ENCODE results near the gene RUSC1.
A peak's percentile ranks its signal among the peaks of the same experiment; 100 is the strongest.

RUSC1 gene

GRCh38 chr1:155334962-155335361 is 14.3 kb downstream of the RUSC1 start:
- DNase-seq (ENCODE audit: low read depth, low spot score): no peak
- H3K9me3 ChIP-seq (ENCODE audit: low read depth, low read length): no peaks in the 10 kb centered on the region
- TF ChIP-seq POLR2AphosphoS5 (IDR thresholded peaks at IDR 0.05; ENCODE audit: borderline replicate concordance, low read depth, low read length) (no peak), FOXP2 (optimal IDR thresholded peaks at IDR 0.05; ENCODE audit: control extremely low read depth, extremely low read length, insufficient read depth) (no peak), EZH2 (IDR thresholded peaks at IDR 0.05) (no peak)
- H3K27ac ChIP-seq: no peak overlapping the region
- no peak overlapping the region for H3K9ac ChIP-seq (ENCODE audit: insufficient read length)
- no peak overlapping the region for H3K4me3 ChIP-seq
- peaks cover 69% of the 10 kb centered on the region for H3K36me3 ChIP-seq (ENCODE audit: insufficient read depth, low read length)

GRCh38 chr1:155339515-155340097 is 18.9 kb downstream of the RUSC1 start:
- H3K4me3 ChIP-seq: no peak overlapping the region
- TF ChIP-seq POLR2AphosphoS5 (IDR thresholded peaks at IDR 0.05; ENCODE audit: borderline replicate concordance, low read depth, low read length) (no peak), FOXP2 (optimal IDR thresholded peaks at IDR 0.05; ENCODE audit: control extremely low read depth, extremely low read length, insufficient read depth) (no peak), EZH2 (IDR thresholded peaks at IDR 0.05) (no peak)
- H3K9me3 ChIP-seq (ENCODE audit: low read depth, low read length): no peaks in the 10 kb centered on the region
- DNase-seq (ENCODE audit: low read depth, low spot score): no peak
- H3K27ac ChIP-seq: no peak overlapping the region
- H3K9ac ChIP-seq (ENCODE audit: insufficient read length): no peak overlapping the region
- H3K36me3 ChIP-seq (ENCODE audit: insufficient read depth, low read length): peaks cover 81% of the 10 kb centered on the region

- H3K9me3 ChIP-seq (ENCODE audit: low read depth, low read length): no peaks in the 10 kb centered on the region
- TF ChIP-seq EZH2 (IDR thresholded peaks at IDR 0.05) (no peak), POLR2AphosphoS5 (IDR thresholded peaks at IDR 0.05; ENCODE audit: borderline replicate concordance, low read depth, low read length) (no peak), FOXP2 (optimal IDR thresholded peaks at IDR 0.05; ENCODE audit: control extremely low read depth, extremely low read length, insufficient read depth) (no peak)
- DNase-seq (ENCODE audit: low read depth, low spot score): no peak
- no peak overlapping the region for H3K27ac ChIP-seq
- H3K9ac ChIP-seq (ENCODE audit: insufficient read length): no peak overlapping the region
- H3K36me3 ChIP-seq (ENCODE audit: insufficient read depth, low read length): peaks cover 75% of the 10 kb centered on the region
- H3K4me3 ChIP-seq: no peak overlapping the region
Observed at GRCh38 chr1:155342842-155343241, 22.1 kb downstream of the RUSC1 start.

- TF ChIP-seq POLR2AphosphoS5 (IDR thresholded peaks at IDR 0.05; ENCODE audit: borderline replicate concordance, low read depth, low read length) (no peak), FOXP2 (optimal IDR thresholded peaks at IDR 0.05; ENCODE audit: control extremely low read depth, extremely low read length, insufficient read depth) (no peak), EZH2 (IDR thresholded peaks at IDR 0.05) (no peak)
- Histone ChIP-seq H3K9me3 (ENCODE audit: low read depth, low read length) (no peaks in the 10 kb centered on the region), H3K27ac (0 out of 2 replicates have a peak overlapping the region, but pooled peaks have one; percentile 2), H3K4me3 (no peak overlapping the region), H3K9ac (ENCODE audit: insufficient read length) (no peak overlapping the region), H3K36me3 (ENCODE audit: insufficient read depth, low read length) (peaks cover 69% of the 10 kb centered on the region)
- DNase-seq (ENCODE audit: low read depth, low spot score): no peak
Observed at GRCh38 chr1:155352631-155353030, 31.9 kb downstream of the RUSC1 start.

GRCh38 chr1:155360051-155360450 is 39.4 kb downstream of the RUSC1 start:
- Histone ChIP-seq H3K4me3 (no peak overlapping the region), H3K36me3 (ENCODE audit: insufficient read depth, low read length) (peaks cover 34% of the 10 kb centered on the region), H3K9me3 (ENCODE audit: low read depth, low read length) (no peaks in the 10 kb centered on the region), H3K9ac (ENCODE audit: insufficient read length) (no peak overlapping the region), H3K27ac (no peak overlapping the region)
- no peak for TF ChIP-seq FOXP2 (optimal IDR thresholded peaks at IDR 0.05; ENCODE audit: control extremely low read depth, extremely low read length, insufficient read depth)
- no peak for TF ChIP-seq EZH2 (IDR thresholded peaks at IDR 0.05)
- TF ChIP-seq POLR2AphosphoS5 (IDR thresholded peaks at IDR 0.05; ENCODE audit: borderline replicate concordance, low read depth, low read length): no peak
- no peak for DNase-seq (ENCODE audit: low read depth, low spot score)

- no peak for DNase-seq (ENCODE audit: low read depth, low spot score)
- Histone ChIP-seq H3K9me3 (ENCODE audit: low read depth, low read length) (no peaks in the 10 kb centered on the region), H3K27ac (no peak overlapping the region), H3K36me3 (ENCODE audit: insufficient read depth, low read length) (peaks cover 35% of the 10 kb centered on the region), H3K9ac (ENCODE audit: insufficient read length) (no peak overlapping the region), H3K4me3 (no peak overlapping the region)
- TF ChIP-seq POLR2AphosphoS5 (IDR thresholded peaks at IDR 0.05; ENCODE audit: borderline replicate concordance, low read depth, low read length) (no peak), EZH2 (IDR thresholded peaks at IDR 0.05) (no peak), FOXP2 (optimal IDR thresholded peaks at IDR 0.05; ENCODE audit: control extremely low read depth, extremely low read length, insufficient read depth) (no peak)
Observed at GRCh38 chr1:155379180-155379579, 58.5 kb downstream of the RUSC1 start.

- peak overlapping the region; percentile 75 for H3K27ac ChIP-seq
Observed at GRCh38 chr1:155379631-155380090, 59.0 kb downstream of the RUSC1 start.

More at GRCh38 chr1:155379631-155380090, 59.0 kb downstream of the RUSC1 start:
- H3K9me3 ChIP-seq (ENCODE audit: low read depth, low read length): no peaks in the 10 kb centered on the region
- no peak overlapping the region for H3K9ac ChIP-seq (ENCODE audit: insufficient read length)
- peak; percentile 20 for DNase-seq (ENCODE audit: low read depth, low spot score)
- H3K36me3 ChIP-seq (ENCODE audit: insufficient read depth, low read length): peaks cover 35% of the 10 kb centered on the region
- H3K4me3 ChIP-seq: no peak overlapping the region
- TF ChIP-seq POLR2AphosphoS5 (IDR thresholded peaks at IDR 0.05; ENCODE audit: borderline replicate concordance, low read depth, low read length): no peak
- no peak for TF ChIP-seq FOXP2 (optimal IDR thresholded peaks at IDR 0.05; ENCODE audit: control extremely low read depth, extremely low read length, insufficient read depth)
- no peak for TF ChIP-seq EZH2 (IDR thresholded peaks at IDR 0.05)

Measured in SK-N-MC (cell line).